Thoracic aorta (tissue), 2 donors: ENCODE measurements around the gene CCDC3. TPM values are rescaled to one million over a fixed set of nuclear protein-coding genes. Genes with fewer than 3 reads are reported as not detected.

ENCODE experiments used
- ATAC-seq: fragments of 150-250 bp; one replicate; pipeline ENCODE4 v1.8.0; 2017; ENCODE audit warnings: low read depth; ENCODE audit not compliant: insufficient number of reproducible peaks, low FRiP score
- DNase-seq: peaks from one replicate; pipeline ENCODE4 v3.0.0-alpha.2; 2020; ENCODE audit warnings: low spot score
- H3K27ac ChIP-seq, 2 donors: fragments of 200-600 bp; sonication (generic); 1 replicate in 1 of 2; 2 replicates in 1 of 2; pipeline ENCODE4 v1.5.1; 2016; ENCODE audit warnings: mild to moderate bottlenecking in 2 of 2, moderate library complexity in 2 of 2
- H3K27me3 ChIP-seq: fragments of 200-600 bp; sonication (generic); replicated peaks from 2 replicates; pipeline ENCODE4 v1.6.0; 2016; ENCODE audit warnings: mild to moderate bottlenecking; ENCODE audit not compliant: insufficient read depth
- H3K36me3 ChIP-seq: fragments of 200-600 bp; sonication (generic); one replicate; pipeline ENCODE4 v1.5.1; 2016
- H3K4me1 ChIP-seq, 2 donors: fragments of 200-600 bp; sonication (generic); 1 replicate in 1 of 2; 2 replicates in 1 of 2; pipeline versions ENCODE4 v1.5.1 to v1.6.0; 2016; ENCODE audit warnings: low read depth in 2 of 2, mild to moderate bottlenecking in 1 of 2; ENCODE audit not compliant: control insufficient read depth in 1 of 2
- H3K4me3 ChIP-seq: fragments of 200-600 bp; sonication (generic); 2 replicates; pipeline ENCODE4 v1.5.1; 2016; ENCODE audit warnings: mild to moderate bottlenecking
- H3K9me3 ChIP-seq: fragments of 200-600 bp; sonication (generic); 2 replicates; pipeline ENCODE4 v1.5.1; 2016
- CTCF ChIP-seq: fragments of 200-600 bp; sonication (generic); IDR thresholded peaks from one replicate; pipeline ENCODE4 v1.5.1; 2019; ENCODE audit warnings: antibody characterized with exemption
- total RNA-seq, 2 donors: library from RNA; depleted of rRNA; stranded (reverse); fragments of >200 nt; gene quantifications; one replicate each; pipeline versions ENCODE4 v1.1.0 to v1.2.3, GENCODE V29; 2016

CCDC3 gene
- total RNA-seq, 2 donors from 2014 or later = 127 to 137 TPM

DNA sequence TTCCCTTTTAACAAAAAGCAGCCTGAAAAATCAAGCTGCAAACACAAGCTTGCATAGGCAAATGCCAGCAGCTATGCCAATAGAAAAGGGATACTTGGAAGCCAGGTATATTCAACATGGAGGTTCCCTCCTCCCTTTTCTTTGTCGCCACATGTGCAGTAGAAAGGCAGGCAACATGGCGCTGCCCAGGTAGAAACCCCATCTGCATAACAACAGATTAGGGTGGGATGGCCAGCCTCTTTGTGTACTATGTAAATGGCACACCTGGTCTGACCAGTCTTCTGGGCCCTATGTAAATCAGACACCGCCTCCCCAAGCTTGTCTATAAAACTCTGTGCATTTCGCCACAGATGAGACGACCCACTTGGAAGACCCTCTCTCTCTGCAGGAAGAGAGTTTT is 58.1 kb downstream of the CCDC3 start:
- Histone ChIP-seq H3K4me1 (peaks cover 29 to 62% of the 10 kb centered on the region in 2 donors), H3K36me3 (no peaks in the 10 kb centered on the region), H3K27me3 (no peaks in the 10 kb centered on the region), H3K4me3 (no peak overlapping the region), H3K27ac (no peak overlapping the region), H3K9me3 (no peaks in the 10 kb centered on the region)
- DNase-seq (no peak), ATAC-seq (no peak)
- no peak for TF ChIP-seq CTCF

GRCh38 chr10:12941966-12942365 is 59.5 kb downstream of the CCDC3 start:
- DNase-seq = no peak
- H3K4me1 ChIP-seq = peaks cover 27 to 52% of the 10 kb centered on the region in 2 donors
- H3K36me3 ChIP-seq = no peaks in the 10 kb centered on the region
- H3K4me3 ChIP-seq = peak overlapping the region; percentile 1
- no peak for ATAC-seq
- H3K27me3 ChIP-seq = no peaks in the 10 kb centered on the region
- peak overlapping the region; percentile 6 to 58 for H3K27ac ChIP-seq
- H3K9me3 ChIP-seq = no peaks in the 10 kb centered on the region
- no peak for TF ChIP-seq CTCF

GRCh38 chr10:12940791-12941190 is 60.7 kb downstream of the CCDC3 start:
- no peak for TF ChIP-seq CTCF
- ATAC-seq = no peak

DNA sequence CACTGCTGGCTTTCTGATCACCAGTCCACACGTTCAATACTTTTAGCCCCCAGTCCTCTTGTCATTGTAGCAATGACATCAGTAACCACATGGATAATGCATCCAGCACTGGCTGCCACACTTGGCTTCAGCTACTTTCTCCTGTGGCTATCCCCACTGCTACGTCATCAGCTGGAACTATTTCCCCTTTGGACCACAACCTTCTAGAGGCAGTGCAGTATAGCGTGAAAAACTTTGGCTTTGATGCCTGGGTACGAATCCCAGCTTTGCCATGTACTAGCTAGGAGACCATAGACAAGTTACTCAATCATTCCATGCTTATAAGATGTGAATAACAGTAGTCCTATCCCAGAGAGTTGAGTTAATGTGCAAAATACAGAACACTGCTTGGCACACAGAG is 63.2 kb downstream of the CCDC3 start:
- H3K27ac ChIP-seq = no peak overlapping the region
- TF ChIP-seq CTCF = no peak
- no peak for DNase-seq
- no peaks in the 10 kb centered on the region for H3K9me3 ChIP-seq
- no peaks in the 10 kb centered on the region for H3K36me3 ChIP-seq
- peaks cover 23 to 35% of the 10 kb centered on the region in 2 donors for H3K4me1 ChIP-seq
- no peak overlapping the region for H3K4me3 ChIP-seq
- H3K27me3 ChIP-seq = no peaks in the 10 kb centered on the region
- ATAC-seq = no peak

More at GRCh38 chr10:12940791-12941190, 60.7 kb downstream of the CCDC3 start:
- peak overlapping the region in 1 of 2 donors; percentile 58 for H3K27ac ChIP-seq
- H3K36me3 ChIP-seq = no peaks in the 10 kb centered on the region
- H3K27me3 ChIP-seq = no peaks in the 10 kb centered on the region
- DNase-seq = no peak
- H3K4me1 ChIP-seq = peaks cover 23 to 40% of the 10 kb centered on the region in 2 donors
- no peaks in the 10 kb centered on the region for H3K9me3 ChIP-seq
- H3K4me3 ChIP-seq = no peak overlapping the region

GRCh38 chr10:12937527-12937926 is 64.0 kb downstream of the CCDC3 start:
- H3K4me3 ChIP-seq = no peak overlapping the region
- no peaks in the 10 kb centered on the region for H3K9me3 ChIP-seq
- no peak for DNase-seq
- H3K27me3 ChIP-seq = no peaks in the 10 kb centered on the region
- H3K4me1 ChIP-seq = peaks cover 19 to 30% of the 10 kb centered on the region in 2 donors
- no peak overlapping the region for H3K27ac ChIP-seq
- ATAC-seq = no peak
- TF ChIP-seq CTCF = no peak
- H3K36me3 ChIP-seq = no peaks in the 10 kb centered on the region
